Stimulated activated CD8-positive, alpha-beta memory T cell treated with anti-CD3 and anti-CD28 coated beads, Interleukin-7, amount 100 ng/mL, for 24 hours (primary cell): ENCODE measurements around the gene BPIFB6.

ENCODE experiments used
- DNase-seq: peaks from one replicate; pipeline ENCODE4 v3.0.0-alpha.2; 2020; ENCODE audit warnings: low read depth

BPIFB6 gene

DNA sequence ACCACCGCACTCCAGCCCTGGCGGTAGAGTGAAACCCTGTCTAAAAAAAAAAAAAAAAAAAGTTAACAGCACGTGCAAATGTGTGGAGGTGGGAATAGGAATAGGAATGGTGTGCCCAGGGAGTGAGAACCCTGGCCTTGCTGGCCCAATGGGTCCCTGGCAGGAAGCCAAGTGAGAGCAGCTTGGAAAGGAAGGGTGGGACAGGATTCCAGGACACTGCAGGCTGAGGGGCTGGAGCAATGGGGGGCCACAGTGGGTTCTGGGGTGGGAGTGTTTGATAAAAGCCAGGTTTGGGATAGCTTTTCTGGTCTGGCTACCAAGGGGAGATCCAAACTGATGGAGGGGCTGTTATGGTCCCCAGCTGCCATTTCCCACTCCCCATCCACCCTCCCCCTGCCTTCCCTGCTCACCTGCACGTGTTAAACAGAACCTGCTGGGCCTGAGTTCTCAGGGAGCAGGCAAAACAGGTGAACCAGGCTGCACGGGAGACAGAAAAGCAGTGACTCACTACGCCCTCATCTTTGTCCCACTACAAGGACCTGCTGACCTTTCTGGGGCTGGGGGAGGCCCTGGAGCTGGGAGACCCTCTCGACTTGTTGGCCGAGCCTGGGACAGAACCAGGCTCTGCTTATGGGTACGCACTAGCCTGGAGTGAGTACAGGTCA lies 30.5 kb upstream of the BPIFB6 start:
- no peak for DNase-seq

DNA sequence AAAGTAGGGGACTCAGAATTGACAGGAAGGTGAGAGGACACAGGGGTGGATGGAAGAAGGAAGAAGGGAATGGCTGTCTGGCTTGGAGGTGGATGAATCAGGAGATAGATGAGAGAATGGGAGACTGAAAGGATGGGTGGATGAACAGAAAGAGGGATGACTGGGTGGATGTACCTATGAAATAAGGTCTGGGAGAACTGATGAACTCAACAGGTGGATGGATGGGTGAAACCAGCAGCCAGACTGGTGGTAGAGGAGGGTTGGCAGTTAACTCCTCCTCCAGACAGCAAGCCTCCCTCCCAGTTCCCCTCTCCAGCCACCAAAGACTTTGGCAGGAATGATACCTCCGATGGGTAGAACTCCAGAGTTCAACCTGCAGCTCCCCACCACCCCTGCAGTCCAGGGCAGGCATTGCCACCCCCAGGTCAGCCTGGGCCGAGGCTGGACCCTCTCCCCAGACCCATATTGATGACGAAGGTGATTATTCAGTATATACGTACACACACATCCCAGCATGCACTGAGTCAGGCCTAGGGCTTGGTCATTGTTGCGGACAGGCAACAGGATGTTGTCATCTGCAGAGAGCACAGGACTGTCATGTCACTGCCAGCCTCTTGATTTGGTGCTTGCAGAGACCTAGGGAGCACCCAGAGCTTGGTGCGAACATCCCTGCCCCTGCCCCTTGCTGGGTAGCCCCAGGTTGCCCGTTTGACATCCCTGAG lies 29.2 kb upstream of the BPIFB6 start:
- DNase-seq: no peak

- no peak for DNase-seq
Observed at GRCh38 chr20:33004141-33004751, 27.2 kb upstream of the BPIFB6 start, which contains the start of gene SUN5. SUN5 (minus strand) TSS chr20:33004433; CDS start chr20:33004340, 93 bp downstream.

DNA sequence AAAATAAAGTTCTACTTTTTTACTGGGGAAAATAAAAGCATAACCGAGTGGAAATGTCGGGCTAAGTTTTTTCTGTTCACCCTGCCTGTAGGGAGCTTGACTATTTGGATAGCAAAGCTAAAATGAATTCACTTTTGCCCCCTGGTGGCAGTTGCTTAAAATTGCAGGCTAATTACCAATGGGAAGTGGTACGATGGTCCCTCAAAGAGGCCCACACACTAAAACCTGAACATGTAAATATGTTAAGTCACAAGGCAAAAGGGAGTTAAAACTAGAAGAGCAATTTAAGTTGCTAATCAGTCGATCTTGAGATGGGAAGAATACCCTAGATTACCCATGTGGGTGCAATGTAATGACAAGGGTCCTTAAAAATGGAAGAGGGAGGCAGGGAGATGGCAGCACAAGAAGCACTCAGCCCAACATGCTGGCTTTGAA lies 26.3 kb upstream of the BPIFB6 start:
- no peak for DNase-seq

GRCh38 chr20:33005908-33006775 lies 25.3 kb upstream of the BPIFB6 start:
- no peak for DNase-seq

GRCh38 chr20:33006776-33007375 lies 24.6 kb upstream of the BPIFB6 start:
- no peak for DNase-seq

GRCh38 chr20:33007376-33008335 lies 23.8 kb upstream of the BPIFB6 start, which contains the start of gene BPIFB2:
BPIFB2 (plus strand) TSS chr20:33007704; CDS start chr20:33008575, 871 bp downstream.
- DNase-seq: no peak

- no peak for DNase-seq
Observed at GRCh38 chr20:33008336-33009213, 22.9 kb upstream of the BPIFB6 start.

DNA sequence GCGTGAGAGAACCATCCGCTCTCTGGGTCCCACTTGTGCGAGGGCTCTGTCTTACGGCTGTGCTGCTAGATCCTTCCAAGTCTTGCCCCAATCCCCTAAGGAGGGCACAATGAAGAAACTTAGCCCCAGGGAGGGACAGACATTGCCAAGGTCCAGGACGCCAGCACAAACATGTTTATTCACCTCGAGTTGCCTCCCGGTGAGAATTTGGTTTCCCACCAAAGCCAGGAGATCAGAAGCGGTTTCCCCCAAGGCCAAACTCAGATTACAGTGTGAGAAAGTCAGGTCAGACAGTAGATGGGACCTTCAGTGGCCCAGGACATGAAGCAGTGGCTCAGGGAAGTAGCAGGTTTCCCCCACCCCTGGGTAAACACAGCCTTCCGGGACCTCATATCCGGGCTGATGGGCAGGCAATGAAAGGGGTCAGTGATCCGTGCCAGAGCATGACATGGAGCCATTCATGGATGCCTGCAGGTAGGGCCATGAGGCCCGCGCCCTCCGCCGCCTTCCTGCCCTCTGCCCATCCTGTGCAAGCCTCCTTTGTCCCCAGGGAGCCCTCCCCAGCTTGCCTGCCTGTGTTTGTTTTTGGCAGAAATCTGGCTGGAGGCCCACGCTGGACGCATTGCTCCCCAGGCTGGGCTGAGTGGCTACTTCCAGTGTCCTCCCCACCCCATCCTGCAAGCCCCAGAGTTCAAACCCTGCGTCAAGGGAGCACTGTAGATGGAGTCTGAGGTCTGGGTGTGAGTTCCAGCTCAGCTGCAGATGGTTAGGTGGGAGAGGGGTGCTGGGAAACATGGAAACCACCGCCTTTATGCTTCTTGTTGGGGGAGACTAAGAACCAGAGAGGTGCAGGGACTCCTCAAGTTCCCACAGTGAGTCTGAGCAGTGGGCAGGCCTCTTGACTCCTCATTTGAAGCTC lies 22.0 kb upstream of the BPIFB6 start:
- DNase-seq: no peak

DNA sequence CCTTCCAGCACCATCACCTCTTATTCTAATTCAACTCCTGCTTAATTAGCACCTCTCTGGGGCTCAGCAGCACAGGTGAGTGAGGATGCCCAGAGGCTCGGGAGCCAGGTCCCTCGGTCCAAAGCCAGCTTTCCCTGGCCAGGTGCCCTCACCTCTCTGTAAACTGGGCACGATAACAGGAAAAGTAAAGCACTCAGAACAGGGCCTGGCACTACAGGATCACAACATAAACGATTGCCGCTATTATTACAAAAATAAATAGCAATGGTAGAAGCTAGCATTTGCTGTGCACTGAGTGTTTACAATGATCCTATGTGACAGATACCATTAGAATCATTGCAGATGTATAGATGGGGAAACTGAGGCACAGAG lies 21.3 kb upstream of the BPIFB6 start:
- no peak for DNase-seq

GRCh38 chr20:33010674-33011449 lies 20.6 kb upstream of the BPIFB6 start:
- no peak for DNase-seq

DNA sequence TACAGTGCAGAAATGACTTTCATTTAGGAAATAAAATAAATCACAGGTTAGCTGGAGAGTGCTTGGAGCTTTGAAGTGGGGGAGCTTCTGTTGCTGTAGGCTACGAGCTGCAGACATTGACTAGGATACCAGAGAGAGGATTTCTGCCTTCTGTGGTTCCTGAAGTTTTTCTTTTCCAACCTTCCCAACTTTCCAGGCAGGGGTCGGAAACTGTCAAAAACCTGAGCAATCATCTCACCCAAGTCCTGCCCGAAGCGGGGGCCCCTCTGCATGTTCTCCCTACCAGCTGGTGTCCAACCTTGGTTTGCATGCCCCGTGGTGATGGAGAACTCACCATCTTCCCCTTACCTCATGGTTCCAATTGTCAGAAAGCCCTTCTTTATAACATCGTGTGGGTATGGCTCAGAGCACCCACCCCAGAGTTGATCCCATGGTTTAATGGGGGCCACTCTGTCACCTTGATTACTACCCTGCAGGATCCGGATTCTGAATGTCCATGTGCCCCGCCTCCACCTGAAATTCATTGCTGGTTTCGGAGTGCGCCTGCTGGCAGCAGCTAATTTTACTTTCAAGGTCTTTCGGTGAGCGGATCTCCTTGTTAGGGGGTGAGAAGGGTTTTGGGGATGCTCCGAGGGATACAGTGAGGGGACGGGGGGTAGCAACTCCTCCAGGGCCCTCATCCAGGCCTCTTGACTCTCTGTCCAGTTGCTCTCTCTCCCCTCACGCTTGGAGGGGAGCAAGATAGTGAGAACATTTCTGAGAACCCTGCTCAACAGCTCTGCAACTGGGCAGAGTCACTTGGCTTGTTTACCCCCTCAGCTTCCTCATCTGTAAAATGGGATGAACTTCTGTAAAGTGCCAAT lies 18.9 kb upstream of the BPIFB6 start:
- no peak for DNase-seq

- DNase-seq: no peak
Observed at GRCh38 chr20:33013701-33014326, 17.6 kb upstream of the BPIFB6 start.

GRCh38 chr20:33014336-33015113 lies 16.9 kb upstream of the BPIFB6 start:
- DNase-seq: no peak

- DNase-seq: no peak
Observed at GRCh38 chr20:33015114-33015484, 16.3 kb upstream of the BPIFB6 start.
